HUES64 (cell line): Measurements from ENCODE around the gene TBC1D22B.
"Not testable (repeated sequence)": the region's sequence is repeated elsewhere in the genome, so short reads cannot be mapped to it uniquely, and the experiment has no call there.

ENCODE experiments used
- H3K27ac ChIP-seq: 2 replicates; pipeline ENCODE4 v1.7.0; 2013; ENCODE audit warnings: low read depth, low read length, inconsistent platforms
- H3K27me3 ChIP-seq: 2 replicates; pipeline ENCODE4 v1.6.1; 2013; ENCODE audit warnings: mild to moderate bottlenecking, low read length; ENCODE audit not compliant: insufficient read depth
- H3K36me3 ChIP-seq: 2 replicates; pipeline ENCODE4 v1.6.1; 2013; ENCODE audit warnings: mild to moderate bottlenecking, low read length; ENCODE audit not compliant: insufficient read depth
- H3K4me1 ChIP-seq: 2 replicates; pipeline ENCODE4 v1.6.1; 2013; ENCODE audit warnings: mild to moderate bottlenecking, low read length, moderate library complexity; ENCODE audit not compliant: insufficient read depth
- H3K4me3 ChIP-seq: 2 replicates; pipeline ENCODE4 v1.5.1; 2013; ENCODE audit warnings: mild to moderate bottlenecking, low read length, moderate library complexity
- H3K9ac ChIP-seq: 2 replicates; pipeline ENCODE4 v1.6.1; 2013; ENCODE audit warnings: mild to moderate bottlenecking, low read depth, low read length
- H3K9me3 ChIP-seq: 2 replicates; pipeline ENCODE4 v1.6.1; 2013; ENCODE audit warnings: low read depth, low read length; ENCODE audit not compliant: insufficient read depth
- WGBS: fragments of 150-250, 120-280 bp; methylation state at CpG from one replicate; pipeline ENCODE4 v1.1.7; 2013; ENCODE audit warnings: missing lambda C conversion rate; 5-methylcytosine and 5-hydroxymethylcytosine counted together

TBC1D22B gene

DNA sequence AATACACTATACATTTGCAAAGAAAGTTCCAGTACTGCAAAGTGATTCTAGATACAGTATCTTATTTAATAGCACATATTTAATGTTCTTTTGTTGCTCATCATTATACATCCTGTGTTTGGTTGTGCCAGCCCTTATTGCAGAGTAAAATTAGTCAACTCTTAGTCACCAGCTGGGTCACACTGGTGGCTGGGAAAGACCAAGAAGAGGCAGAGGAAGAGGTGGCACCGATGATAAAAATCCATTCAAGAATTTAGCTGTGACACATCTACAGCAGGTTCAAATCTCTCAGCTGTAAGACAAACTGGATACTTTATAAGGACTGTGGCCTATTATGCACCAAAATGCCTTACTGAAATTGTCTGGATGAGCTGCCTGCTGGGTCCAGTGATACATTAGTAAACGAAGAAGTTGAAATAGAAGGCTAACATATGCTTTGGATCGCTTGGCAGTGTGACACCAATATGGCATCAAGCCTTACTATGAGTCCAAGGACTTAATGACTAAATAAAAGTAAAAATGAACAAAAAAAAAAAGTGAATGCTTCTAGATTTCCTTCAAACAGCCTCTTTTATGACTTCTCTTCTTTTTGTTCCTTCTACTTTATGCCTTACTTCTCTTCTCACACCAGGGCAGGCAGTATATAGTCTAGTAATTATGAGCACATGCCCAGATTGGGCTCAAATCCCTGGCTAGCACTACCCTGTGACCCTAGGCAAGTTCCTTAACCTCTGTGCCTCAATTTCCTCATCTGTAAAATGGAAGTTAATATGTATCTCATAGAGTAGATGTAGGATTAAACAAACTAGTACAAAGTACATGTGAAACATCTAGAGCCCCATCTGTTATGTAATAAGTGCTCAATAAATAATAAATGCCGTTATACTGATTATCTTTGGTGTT is 66.8 kb downstream of the TBC1D22B start:
- Histone ChIP-seq H3K27me3 (no peaks in the 10 kb centered on the region), H3K36me3 (peaks cover 43% of the 10 kb centered on the region), H3K4me3 (no peak overlapping the region), H3K9ac (no peak overlapping the region), H3K9me3 (no peaks in the 10 kb centered on the region), H3K4me1 (no peaks in the 10 kb centered on the region), H3K27ac (no peak overlapping the region)
- WGBS: 71% methylated on average over 4 of the region's 4 CpGs

DNA sequence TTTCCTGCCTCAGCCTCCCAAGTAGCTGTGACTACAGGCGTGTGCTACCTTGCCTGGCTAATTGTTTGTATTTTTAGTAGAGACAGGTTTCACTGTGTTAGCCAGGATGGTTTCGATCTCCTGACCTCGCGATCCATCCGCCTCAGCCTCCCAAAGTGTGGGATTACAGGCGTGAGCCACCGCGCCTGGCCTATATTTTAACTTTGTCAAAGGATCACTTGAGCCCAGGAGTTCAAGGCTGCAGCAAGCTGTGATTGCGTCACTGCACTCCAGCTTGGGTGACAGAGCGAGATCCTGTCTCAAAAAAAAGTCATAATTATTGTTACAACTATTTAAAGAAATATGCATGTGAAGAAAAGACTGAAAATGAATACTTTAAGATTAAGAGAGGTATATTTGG is 72.8 kb downstream of the TBC1D22B start:
- not testable (repeated sequence) for H3K27ac ChIP-seq, H3K4me1 ChIP-seq, H3K9me3 ChIP-seq, H3K27me3 ChIP-seq, H3K4me3 ChIP-seq, H3K9ac ChIP-seq
- WGBS: 95% methylated on average over 10 of the region's 10 CpGs
- peaks cover 40% of the 10 kb centered on the region for H3K36me3 ChIP-seq

DNA sequence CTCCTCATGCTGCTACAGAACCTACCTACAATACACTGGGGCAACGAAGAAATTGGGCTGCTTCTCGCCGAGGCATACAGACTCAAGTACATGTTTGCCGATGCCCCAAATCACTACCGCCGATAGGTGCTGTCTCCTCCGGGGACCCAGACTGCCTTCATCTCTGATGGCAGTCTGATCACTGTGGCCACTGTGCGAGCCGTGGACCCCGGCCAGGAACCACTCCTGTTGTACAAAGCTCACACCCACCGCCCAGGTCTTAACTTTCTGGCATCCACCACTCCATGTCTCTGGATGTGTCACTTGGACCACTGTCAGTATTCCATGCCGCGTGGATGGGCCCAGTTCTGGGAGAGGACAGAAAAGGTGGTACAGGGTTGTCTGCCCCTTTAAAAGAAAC is 73.5 kb downstream of the TBC1D22B start:
- H3K27me3 ChIP-seq: no peaks in the 10 kb centered on the region
- no peak overlapping the region for H3K9ac ChIP-seq
- H3K36me3 ChIP-seq: peaks cover 40% of the 10 kb centered on the region
- no peaks in the 10 kb centered on the region for H3K4me1 ChIP-seq
- H3K27ac ChIP-seq: no peak overlapping the region
- H3K4me3 ChIP-seq: no peak overlapping the region
- no peaks in the 10 kb centered on the region for H3K9me3 ChIP-seq
- 97% methylated on average over 13 of the region's 13 CpGs for WGBS

DNA sequence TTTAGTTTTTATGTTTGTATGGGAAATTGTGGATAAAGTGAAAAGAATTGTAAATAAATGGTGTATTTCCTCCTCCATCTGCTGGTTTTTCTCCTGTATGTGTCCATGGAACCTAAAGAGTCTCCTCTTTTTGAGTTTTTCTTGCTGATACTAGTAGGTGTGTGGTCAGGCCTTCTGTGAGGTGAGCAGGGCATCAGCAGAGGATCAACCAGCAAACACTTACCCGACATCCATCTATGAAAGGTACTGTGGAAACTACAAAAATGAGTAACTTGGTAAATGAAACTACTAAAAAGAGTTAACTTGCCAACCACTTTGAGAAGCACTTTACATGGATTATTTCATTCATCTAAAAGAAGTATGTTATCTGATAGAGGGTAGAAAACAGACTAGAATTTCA is 75.3 kb downstream of the TBC1D22B start:
- H3K36me3 ChIP-seq: peaks cover 40% of the 10 kb centered on the region
- no peak overlapping the region for H3K27ac ChIP-seq
- 100% methylated on average over 1 of the region's 1 CpG for WGBS
- H3K9ac ChIP-seq: no peak overlapping the region
- H3K4me1 ChIP-seq: no peaks in the 10 kb centered on the region
- no peaks in the 10 kb centered on the region for H3K27me3 ChIP-seq
- no peak overlapping the region for H3K4me3 ChIP-seq
- H3K9me3 ChIP-seq: no peaks in the 10 kb centered on the region

DNA sequence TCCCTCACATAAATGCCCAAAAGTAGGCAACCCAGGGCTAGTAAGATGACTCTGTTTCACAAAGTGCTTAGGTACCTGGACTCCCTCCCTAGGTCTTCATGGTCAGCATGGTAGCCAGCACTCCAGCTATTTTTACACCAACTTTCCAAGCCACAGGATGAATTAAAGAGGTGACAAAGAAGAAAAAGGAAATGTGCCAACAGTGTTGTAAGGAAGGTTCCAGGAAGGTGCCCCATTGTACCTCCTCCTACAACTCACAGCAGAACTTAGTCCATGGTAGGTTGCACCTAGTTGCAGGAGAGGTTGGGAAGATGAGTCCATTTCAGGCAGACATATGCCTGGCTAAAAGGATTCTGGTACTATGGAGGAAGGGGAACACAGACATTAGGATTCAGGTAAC is 76.5 kb downstream of the TBC1D22B start:
- Histone ChIP-seq H3K27me3 (no peaks in the 10 kb centered on the region), H3K9ac (no peak overlapping the region), H3K27ac (no peak overlapping the region), H3K4me1 (no peaks in the 10 kb centered on the region), H3K9me3 (no peaks in the 10 kb centered on the region), H3K4me3 (no peak overlapping the region), H3K36me3 (peaks cover 37% of the 10 kb centered on the region)

DNA sequence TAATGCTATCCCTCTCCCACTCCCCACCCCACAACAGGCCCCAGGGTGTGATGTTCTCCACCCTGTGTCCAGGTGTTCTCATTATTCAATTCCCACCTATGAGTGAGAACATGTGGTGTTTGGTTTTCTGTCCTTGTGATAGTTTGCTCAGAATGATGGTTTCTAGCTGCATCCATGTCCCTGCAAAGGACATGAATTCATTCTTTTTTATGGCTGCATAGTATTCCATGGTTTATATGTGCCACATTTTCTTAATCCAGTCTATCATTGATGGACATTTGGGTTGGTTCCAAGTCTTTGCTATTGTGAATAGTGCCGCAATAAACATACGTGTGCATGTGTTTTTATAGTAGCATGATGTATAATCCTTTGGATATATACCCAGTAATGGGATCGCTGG is 80.7 kb downstream of the TBC1D22B start:
- H3K27ac ChIP-seq, H3K36me3 ChIP-seq, H3K9ac ChIP-seq, H3K4me3 ChIP-seq, H3K9me3 ChIP-seq, H3K27me3 ChIP-seq, H3K4me1 ChIP-seq: not testable (repeated sequence)
- WGBS: 94% methylated on average over 3 of the region's 3 CpGs

DNA sequence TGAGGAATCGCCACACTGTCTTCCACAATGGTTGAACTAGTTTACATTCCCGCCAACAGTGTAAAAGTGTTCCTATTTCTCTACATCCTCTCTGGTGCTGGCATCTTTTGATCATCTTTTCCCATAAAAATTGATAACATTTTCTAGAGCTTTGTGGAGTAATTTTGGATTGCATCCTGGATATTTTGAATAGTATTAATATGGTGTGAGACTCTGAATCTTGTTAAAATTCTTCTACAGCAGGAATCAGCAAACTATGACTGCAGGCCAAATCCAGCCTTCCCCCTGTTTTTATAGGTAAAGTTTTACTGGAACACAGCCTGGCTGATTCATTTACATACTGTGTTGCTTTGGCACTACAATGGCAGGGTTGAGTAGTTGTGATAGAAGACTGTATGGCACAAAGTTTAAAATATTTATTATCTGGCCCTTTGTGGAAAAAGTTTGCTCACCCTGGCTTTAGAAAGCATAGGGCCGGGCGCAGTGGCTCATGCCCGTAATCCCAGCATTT is 81.2 kb downstream of the TBC1D22B start:
- no peak overlapping the region for H3K4me3 ChIP-seq
- H3K27ac ChIP-seq: no peak overlapping the region
- H3K36me3 ChIP-seq: no peaks in the 10 kb centered on the region
- no peak overlapping the region for H3K9ac ChIP-seq
- H3K9me3 ChIP-seq: no peaks in the 10 kb centered on the region
- 95% methylated on average over 5 of the region's 5 CpGs for WGBS
- no peaks in the 10 kb centered on the region for H3K27me3 ChIP-seq
- H3K4me1 ChIP-seq: no peaks in the 10 kb centered on the region

DNA sequence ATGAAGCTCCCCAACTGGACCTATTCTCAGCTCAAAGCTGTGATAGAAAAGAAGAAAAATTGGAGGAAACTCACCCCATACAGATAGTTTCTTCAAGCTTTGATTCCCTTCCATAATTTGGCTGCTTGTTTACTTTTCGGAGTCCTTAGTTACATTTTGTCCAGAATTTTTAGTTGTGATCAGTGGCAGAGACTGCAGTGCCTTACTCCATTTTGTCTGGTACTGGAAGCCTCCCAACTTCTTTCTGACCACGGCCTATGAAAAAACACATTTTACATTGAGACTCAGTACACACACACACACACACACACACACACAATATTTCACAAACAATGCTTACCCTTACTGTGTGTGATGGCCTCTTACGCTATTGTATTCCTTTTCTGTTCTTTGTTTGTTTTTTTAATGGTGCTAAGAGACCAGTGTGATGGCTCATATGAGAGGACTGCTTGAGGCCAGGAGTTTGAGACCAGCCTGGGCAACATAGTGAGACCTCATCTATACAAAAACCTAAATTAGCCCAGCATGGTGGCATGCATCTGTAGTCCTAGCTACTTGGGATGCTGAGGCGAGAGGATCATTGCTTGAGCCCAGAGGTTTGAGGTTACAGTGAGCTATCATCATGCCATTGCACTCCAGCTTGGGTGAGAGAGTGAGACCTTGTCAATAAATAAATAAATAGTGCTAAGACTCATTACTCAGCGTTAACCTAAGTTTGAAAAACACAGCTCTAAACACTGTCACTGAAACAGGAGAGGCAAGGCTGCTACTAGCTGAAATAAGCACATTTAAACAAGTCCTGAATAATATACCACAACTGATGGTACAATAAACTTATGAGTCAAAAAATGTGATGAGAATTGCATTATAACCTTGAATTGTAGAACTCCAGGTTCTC is 82.4 kb downstream of the TBC1D22B start:
- Histone ChIP-seq H3K4me1 (no peaks in the 10 kb centered on the region), H3K9ac (no peak overlapping the region), H3K4me3 (no peak overlapping the region), H3K27ac (no peak overlapping the region), H3K36me3 (no peaks in the 10 kb centered on the region), H3K27me3 (no peaks in the 10 kb centered on the region), H3K9me3 (no peaks in the 10 kb centered on the region)
- 86% methylated on average over 5 of the region's 5 CpGs for WGBS

DNA sequence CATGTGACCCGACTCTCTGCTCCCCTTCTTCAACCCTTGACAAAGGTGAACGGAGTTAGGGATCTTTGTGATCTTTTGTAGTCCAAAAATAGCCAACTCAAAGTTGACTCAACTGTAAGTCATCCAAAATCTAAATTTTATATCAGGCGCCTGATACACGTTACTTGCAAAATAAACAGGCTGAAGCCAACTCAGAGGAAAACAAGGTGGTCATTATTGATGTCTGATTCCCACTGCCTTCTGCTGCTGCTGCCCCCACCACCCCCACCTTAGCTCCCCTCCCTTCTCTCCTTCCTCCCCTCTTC is 83.0 kb downstream of the TBC1D22B start:
- WGBS: 94% methylated on average over 4 of the region's 4 CpGs

DNA sequence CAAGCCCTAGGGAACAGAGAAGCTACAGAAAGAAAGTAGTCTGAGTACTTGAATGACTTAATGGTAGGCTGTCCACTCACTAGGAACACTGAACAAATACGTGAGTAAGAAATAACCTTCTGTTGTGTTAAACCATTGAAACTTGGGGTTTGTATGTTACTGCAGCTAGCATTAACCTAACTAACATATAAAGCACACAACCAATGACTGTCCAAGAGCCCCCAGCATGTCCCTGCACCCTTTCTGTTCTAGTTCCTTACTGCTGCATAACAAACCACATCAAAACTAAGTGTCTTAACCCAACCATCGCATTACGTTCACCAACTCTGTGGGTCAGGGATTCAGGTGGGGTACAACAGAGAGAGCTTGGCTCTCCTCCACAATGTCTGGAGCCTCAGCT is 85.7 kb downstream of the TBC1D22B start:
- Histone ChIP-seq H3K9ac (no peak overlapping the region), H3K27ac (no peak overlapping the region), H3K9me3 (no peaks in the 10 kb centered on the region), H3K4me1 (no peaks in the 10 kb centered on the region; the same call in 1 of the 2 replicates), H3K27me3 (no peaks in the 10 kb centered on the region), H3K36me3 (no peaks in the 10 kb centered on the region), H3K4me3 (no peak overlapping the region)
- 92% methylated on average over 3 of the region's 3 CpGs for WGBS

More for the DNA sequence above, 83.0 kb downstream of the TBC1D22B start:
- Histone ChIP-seq H3K9ac (no peak overlapping the region), H3K4me1 (no peaks in the 10 kb centered on the region), H3K4me3 (no peak overlapping the region), H3K9me3 (no peaks in the 10 kb centered on the region), H3K27me3 (no peaks in the 10 kb centered on the region), H3K27ac (no peak overlapping the region), H3K36me3 (no peaks in the 10 kb centered on the region)

DNA sequence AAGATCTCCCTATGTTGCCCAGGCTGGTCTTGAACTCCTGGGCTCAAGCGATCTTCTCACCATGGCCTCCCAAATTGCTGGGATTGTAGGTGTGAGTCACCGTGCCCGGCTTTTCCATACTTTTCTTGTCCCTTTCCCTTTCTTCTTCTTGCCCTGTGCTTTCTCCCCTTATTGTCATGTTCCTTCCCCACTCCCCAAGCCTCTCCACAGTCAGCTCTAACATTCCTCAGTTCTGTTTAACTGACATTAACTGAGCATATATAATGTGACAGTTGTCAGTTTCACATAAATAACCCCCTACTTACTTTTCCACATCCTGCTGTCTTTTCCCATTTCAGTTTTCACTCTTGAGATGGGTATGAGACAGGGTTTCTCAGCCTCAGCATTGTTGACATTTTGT is 86.7 kb downstream of the TBC1D22B start:
- no peak overlapping the region for H3K9ac ChIP-seq
- no peaks in the 10 kb centered on the region for H3K27me3 ChIP-seq
- no peak overlapping the region for H3K4me3 ChIP-seq
- no peaks in the 10 kb centered on the region; the same call in 1 of the 2 replicates for H3K4me1 ChIP-seq
- no peak overlapping the region for H3K27ac ChIP-seq
- WGBS: 97% methylated on average over 3 of the region's 3 CpGs
- H3K36me3 ChIP-seq: no peaks in the 10 kb centered on the region
- no peaks in the 10 kb centered on the region for H3K9me3 ChIP-seq
